SH-SY5Y (cell line): ENCODE measurements around the gene CD34.

Source experiments
- GATA2 ChIP-seq: IDR thresholded peaks from 2 replicates; pipeline ENCODE4 v1.6.1; 2011; ENCODE audit warnings: mild to moderate bottlenecking, low read depth, low read length
- GATA3 ChIP-seq: IDR thresholded peaks from 2 replicates; pipeline ENCODE4 v1.6.1; 2011; ENCODE audit warnings: low read depth, mild to moderate bottlenecking, low read length, moderate library complexity

GRCh38 chr1:207935166-207935583, 24.2 kb upstream of the CD34 start:
- TF ChIP-seq GATA3: no peak
- TF ChIP-seq GATA2: no peak
